Raji (cell line): Measurements from ENCODE around the gene PWWP2A.

ENCODE experiments used
- POLR2A ChIP-seq: IDR thresholded peaks from 2 replicates; pipeline ENCODE4 v1.6.1; 2011; ENCODE audit warnings: low read depth, low read length, control low read depth; ENCODE audit not compliant: insufficient read depth

Gene PWWP2A

GRCh38 chr5:160152287-160152686 lies 33.0 kb upstream of the PWWP2A start:
- no peak for TF ChIP-seq POLR2A

GRCh38 chr5:160151017-160151416 lies 31.8 kb upstream of the PWWP2A start:
- TF ChIP-seq POLR2A = no peak

- no peak for TF ChIP-seq POLR2A
These were observed 31.1 kb upstream of the PWWP2A start for GRCh38 chr5:160150381-160150780.

- no peak for TF ChIP-seq POLR2A
These were observed 15.1 kb upstream of the PWWP2A start for GRCh38 chr5:160134332-160134731.

- no peak for TF ChIP-seq POLR2A
These were observed 14.7 kb upstream of the PWWP2A start for GRCh38 chr5:160133918-160134304.

GRCh38 chr5:160133071-160133917 lies 14.0 kb upstream of the PWWP2A start:
- no peak for TF ChIP-seq POLR2A

GRCh38 chr5:160129841-160130240 lies 10.6 kb upstream of the PWWP2A start:
- no peak for TF ChIP-seq POLR2A

- TF ChIP-seq POLR2A = no peak
These were observed 9.4 kb upstream of the PWWP2A start for GRCh38 chr5:160128632-160129031.

GRCh38 chr5:160119905-160120266 lies 636 bp upstream of the PWWP2A start:
- TF ChIP-seq POLR2A = no peak

GRCh38 chr5:160118349-160119141 lies 705 bp downstream of the PWWP2A start:
- no peak; the same call in 1 of the 2 replicates for TF ChIP-seq POLR2A

- TF ChIP-seq POLR2A = no peak
These were observed 2.3 kb downstream of the PWWP2A start for GRCh38 chr5:160116991-160117390.

GRCh38 chr5:160108124-160108523 lies 11.1 kb downstream of the PWWP2A start:
- TF ChIP-seq POLR2A = no peak

- TF ChIP-seq POLR2A = no peak
These were observed 13.4 kb downstream of the PWWP2A start for GRCh38 chr5:160105686-160106360.

GRCh38 chr5:160097991-160098390 lies 21.3 kb downstream of the PWWP2A start:
- no peak for TF ChIP-seq POLR2A

GRCh38 chr5:160096178-160096577 lies 23.1 kb downstream of the PWWP2A start:
- TF ChIP-seq POLR2A = no peak
